T47D (cell line): ENCODE data around the gene AMDHD2.

ENCODE experiments used
- DNase-seq, 2 experiments: peaks; one replicate each; pipeline versions ENCODE4 v3.0.0 to v3.0.0-alpha.2; 2011 to 2012; ENCODE audit warnings: low read depth in 1 of 2, low spot score in 1 of 2
- JUND ChIP-seq: IDR thresholded peaks from 2 replicates; pipeline ENCODE4 v1.6.1; 2012; ENCODE audit warnings: low read depth
- in situ Hi-C: cut with HindIII; loops from 2 replicates; pipeline ENCODE4 v1.10.0; 2016; ENCODE audit warnings: low sequenced_read_pairs, low pct_unique_long_range_greater_than_20kb

Gene AMDHD2

DNA sequence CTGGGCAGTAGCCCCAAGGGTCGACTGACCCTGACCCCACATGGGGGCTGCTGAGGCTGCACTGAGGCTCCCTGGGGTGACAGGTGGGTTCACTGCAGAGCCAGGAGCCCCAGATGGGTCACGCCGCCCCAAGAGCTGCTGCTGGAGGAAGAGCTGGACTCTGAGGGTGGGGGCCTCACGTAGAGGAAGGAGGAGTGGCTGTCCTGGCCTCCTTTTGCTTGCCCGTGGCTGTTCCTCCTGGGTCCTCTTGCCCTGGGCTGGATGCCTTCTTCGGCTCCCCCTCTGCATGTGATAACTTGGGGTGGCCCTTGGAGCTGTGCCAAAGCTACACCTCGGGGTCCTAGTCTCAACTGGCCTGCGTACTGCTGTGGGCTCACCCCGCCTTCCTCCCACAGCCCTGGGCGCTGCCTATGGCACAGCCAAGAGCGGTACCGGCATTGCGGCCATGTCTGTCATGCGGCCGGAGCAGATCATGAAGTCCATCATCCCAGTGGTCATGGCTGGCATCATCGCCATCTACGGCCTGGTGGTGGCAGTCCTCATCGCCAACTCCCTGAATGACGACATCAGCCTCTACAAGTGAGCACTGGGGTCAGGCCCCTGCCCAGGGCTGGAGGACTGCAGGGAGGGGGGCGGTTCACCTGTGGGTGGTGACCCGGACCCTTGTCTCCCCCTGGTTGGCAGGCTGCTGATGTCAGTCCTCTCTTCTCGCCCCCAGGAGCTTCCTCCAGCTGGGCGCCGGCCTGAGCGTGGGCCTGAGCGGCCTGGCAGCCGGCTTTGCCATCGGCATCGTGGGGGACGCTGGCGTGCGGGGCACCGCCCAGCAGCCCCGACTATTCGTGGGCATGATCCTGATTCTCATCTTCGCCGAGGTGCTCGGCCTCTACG is 1.1 kb upstream of the AMDHD2 start:
- in situ Hi-C loops = no loop called here
- DNase-seq = no peak
- TF ChIP-seq JUND = no peak

DNA sequence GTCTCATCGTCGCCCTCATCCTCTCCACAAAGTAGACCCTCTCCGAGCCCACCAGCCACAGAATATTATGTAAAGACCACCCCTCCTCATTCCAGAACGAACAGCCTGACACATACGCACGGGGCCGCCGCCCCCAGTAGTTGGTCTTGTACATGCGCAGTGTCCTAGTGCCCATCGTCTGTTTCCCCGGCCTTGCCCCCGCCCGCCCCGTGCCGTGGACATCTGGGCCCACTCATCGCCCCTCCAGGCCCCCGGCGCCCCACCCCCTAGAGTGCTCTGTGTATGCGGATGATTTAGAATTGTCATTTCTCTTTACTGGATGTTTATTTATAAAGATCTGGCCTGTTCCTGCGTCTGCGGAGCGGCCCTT is 475 bp upstream of the AMDHD2 start:
- in situ Hi-C loops = no loop called here
- TF ChIP-seq JUND = no peak
- DNase-seq = no peak

DNA sequence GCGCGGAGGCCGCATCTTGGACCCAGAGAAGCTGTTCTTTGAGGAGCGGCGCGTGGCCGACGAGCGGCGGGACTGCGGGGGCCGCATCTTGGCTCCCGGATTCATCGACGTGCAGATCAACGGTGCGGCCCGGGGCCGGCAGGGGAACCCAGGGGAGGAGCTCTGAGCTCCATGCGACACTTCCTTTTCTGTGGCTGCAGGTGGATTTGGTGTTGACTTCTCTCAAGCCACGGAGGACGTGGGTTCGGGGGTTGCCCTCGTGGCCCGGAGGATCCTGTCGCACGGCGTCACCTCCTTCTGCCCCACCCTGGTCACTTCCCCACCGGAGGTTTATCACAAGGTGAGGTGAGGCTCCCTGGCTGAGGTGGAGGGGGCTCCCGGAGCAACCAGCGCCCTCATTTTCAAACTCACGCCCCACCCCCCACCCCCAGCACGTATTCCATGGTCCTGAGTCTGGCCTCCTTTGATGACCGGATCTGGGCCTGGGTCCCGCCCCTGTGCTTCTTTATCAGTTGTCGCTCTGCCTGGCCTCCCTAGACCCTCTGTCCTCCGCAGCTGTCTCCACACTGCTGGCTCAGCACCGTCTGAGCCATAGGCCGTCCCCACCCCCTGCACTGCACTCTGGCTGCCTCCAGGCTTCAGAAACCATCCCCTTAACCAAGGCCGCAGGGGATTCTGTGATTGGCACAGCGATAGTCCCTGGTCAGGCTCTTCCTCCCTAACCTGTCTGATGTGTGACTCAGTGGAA is 787 bp downstream of the AMDHD2 start:
- TF ChIP-seq JUND = no peak
- in situ Hi-C loops = no loop called here
- DNase-seq = no peak

DNA sequence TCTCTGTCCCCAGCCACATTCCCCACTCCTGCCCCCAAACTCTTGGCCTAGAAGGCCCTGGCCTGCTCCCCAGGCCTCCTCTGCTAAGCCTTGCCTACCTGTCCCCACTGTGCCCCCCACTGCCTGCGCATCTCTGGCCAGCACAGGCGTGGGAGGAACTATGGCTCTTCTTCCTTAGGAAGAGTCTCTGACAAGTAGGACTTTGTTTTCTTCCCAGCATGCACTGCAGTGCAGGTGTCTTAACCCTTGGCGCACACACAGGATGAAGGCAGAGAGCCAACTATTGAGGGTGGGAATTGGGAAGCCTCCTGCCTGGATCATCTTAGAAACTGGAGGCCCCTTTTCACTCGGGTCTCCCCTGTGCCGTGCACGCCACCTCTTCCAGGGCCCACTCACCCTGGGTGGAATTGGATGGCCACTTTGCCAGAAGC is 3.6 kb downstream of the AMDHD2 start:
- in situ Hi-C loops = no loop called here
- no peak for TF ChIP-seq JUND
- no peak for DNase-seq

DNA sequence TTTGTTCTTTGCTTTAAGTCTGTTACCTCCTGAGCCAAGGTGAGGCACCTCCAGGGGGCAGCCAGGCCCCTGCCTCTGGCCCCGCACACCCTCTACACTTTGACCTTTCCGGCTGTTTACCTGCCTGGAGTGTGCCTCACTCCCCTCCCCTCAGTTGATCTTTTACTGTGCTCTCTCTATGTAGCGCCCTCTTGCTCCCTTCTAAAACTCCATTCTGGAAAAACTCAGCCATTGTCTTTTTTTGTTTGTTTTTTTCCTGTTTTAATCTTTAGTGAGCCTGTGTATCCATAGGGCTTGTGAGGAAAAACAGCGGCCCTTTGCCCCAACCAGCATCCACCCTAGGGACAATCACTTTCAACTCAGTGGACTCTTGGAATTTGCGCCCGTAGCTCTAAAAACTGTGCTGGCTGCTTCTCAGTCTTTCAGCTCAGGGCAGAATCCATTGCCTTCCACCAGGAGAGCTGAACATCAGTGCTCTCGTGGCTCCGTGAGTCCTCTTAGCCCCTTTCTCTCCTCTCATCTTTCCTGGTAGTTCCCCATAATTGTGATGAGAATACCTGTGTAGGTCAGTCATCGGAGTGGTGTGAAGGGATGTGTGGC is 4.3 kb downstream of the AMDHD2 start:
- no peak for TF ChIP-seq JUND
- DNase-seq = no peak
- in situ Hi-C loops = no loop called here

DNA sequence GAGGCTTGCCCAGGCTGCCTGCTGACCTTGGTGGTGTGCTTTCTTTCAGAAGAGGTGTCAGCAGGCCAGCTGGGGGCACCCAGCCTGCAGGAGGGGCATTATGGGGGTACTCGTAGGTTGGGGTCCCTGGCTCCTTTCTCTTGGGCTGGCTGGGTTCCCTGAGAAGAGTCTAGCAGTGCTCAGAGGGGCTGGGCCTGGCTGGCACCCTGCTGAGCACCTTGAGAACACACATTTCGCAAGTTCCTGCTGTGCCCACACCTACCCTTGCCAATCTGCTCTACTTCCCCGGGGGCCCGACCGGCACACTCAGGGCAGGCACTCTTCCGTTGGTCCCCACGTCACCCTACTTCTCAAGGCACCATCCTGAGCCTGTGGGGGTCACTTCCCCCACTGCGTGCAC is 6.0 kb downstream of the AMDHD2 start:
- in situ Hi-C loops = no loop called here
- no peak for TF ChIP-seq JUND
- DNase-seq = no peak

DNA sequence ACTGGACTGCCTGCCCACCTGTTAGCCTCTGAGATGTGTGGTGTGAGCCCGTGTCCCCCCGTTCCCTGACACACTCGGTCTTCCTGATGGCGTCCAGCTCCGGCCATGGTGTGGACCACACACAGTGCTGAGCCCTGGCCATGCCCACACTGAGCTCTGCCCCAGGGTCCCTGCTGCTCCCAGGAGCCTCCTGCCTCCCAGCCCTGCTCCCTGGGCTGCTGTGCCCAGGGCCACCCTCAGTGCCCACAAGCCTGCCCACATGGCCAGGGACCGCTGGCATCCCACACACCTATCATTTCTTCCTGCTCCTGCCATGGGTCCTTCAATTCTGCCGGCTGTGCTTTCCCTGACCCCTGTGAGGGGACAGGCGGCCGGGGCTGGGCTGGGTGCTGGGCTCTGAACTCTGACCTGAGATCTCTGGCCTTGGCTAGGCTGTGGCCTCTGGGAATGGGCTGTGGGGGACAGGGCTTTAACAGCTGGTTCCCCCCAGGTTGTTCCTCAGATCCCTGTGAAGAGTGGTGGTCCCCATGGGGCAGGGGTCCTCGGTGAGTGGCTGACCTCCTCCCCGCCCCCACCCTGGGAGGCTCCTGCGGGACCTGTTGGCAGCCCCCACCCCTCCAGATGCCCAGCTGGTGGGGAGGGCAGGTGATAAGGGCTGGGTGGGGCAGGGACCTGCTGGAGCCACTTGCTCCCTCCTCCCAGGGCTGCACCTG is 7.1 kb downstream of the AMDHD2 start:
- no peak for DNase-seq
- in situ Hi-C loops = no loop called here
- TF ChIP-seq JUND = no peak

DNA sequence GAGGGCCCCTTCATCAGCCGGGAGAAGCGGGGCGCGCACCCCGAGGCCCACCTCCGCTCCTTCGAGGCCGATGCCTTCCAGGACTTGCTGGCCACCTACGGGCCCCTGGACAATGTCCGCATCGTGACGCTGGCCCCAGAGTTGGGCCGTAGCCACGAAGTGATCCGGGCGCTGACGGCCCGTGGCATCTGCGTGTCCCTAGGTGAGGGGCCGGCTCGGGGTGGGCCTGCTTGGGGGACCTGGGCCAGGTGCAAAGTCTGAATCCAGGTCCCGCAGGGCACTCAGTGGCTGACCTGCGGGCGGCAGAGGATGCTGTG is 7.6 kb downstream of the AMDHD2 start:
- in situ Hi-C loops = no loop called here
- TF ChIP-seq JUND = no peak
- no peak for DNase-seq

DNA sequence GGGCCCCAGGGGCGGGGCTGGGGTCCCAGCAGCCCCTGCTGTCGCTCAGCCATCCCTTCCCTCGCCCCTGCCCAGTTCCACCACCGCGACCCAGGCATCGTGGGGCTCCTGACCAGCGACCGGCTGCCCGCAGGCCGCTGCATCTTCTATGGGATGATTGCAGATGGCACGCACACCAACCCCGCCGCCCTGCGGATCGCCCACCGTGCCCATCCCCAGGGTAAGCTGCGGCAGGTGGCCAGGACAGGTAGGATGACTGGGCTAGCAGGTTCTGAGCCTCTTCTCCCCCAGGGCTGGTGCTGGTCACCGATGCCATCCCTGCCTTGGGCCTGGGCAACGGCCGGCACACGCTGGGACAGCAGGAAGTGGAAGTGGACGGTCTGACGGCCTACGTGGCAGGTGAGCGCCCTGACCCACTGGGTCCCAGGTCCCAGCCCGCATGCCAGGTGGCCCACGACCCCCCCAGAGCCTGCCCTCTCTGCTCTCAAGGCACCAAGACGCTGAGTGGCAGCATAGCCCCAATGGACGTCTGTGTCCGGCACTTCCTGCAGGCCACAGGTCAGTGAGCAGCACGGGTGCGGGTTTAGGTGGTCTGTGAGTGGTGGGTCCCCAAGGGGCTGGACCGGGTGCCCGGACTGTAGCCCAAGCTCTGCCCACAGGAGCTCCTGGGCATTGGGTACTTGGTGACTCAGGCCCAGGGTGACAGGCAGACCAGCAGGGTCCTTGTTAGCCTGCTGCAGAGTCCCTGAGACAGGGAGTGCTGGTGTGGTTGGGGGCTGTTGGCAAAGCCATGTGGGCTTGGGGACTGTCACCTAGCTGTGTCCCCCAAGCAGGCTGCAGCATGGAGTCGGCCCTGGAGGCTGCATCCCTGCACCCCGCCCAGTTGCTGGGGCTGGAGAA is 8.2 kb downstream of the AMDHD2 start:
- no peak for DNase-seq
- TF ChIP-seq JUND = no peak
- in situ Hi-C loops = no loop called here

DNA sequence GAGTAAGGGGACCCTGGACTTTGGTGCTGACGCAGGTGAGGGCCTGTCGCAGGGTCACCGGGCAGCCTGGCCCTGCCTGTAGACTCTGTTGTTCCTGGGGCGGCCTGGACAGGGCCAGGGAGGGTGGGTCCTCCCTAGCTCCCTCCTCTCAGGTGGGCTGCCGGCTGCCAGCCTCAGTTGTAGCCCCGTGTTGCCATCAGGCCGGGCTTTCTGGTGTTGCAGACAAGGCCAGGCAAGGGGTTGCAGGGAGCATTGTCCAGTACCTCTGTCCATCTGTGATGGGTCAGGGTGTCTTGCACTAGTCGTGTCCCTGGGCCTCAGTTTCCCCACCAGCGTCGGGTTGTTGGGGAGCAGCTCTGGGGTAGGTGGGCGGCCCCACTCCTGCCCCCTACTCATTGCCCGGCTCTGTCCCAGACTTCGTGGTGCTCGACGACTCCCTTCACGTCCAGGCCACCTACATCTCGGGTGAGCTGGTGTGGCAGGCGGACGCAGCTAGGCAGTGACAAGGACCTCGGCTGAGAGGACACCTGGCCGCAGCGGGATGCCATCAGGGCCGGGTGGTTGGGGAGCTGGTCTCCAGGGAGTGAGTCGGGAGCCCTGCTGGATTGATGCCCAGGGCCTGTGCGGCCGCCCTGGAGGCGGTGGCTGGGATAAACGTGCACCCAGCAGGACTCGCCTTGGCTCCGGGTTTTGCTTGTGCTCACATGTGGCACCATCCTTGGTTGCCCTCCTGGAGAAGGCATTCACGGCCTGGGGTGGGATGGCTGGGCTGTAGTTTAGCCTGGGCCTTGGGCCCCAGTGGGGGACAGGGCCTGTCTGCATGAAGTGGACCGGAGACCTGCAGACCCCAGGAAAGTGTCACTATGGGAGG is 9.1 kb downstream of the AMDHD2 start:
- DNase-seq = no peak
- in situ Hi-C loops = no loop called here
- TF ChIP-seq JUND = no peak
